Retinal pigment epithelial cell (primary cell): Measurements from ENCODE around the gene ADCY10.

Experiments used
- DNase-seq: peaks from one replicate; pipeline ENCODE4 v3.0.0-alpha.2; 2010; ENCODE audit warnings: low read depth
- H3K4me3 ChIP-seq: 2 replicates; pipeline ENCODE4 v1.5.1; 2011; ENCODE audit warnings: mild to moderate bottlenecking, low read length, control low read depth, moderate library complexity
- CTCF ChIP-seq: conservative IDR thresholded peaks from 2 replicates; pipeline ENCODE4 v1.5.1; 2011; ENCODE audit warnings: low read depth, low read length, control low read depth, inconsistent platforms

Gene ADCY10

GRCh38 chr1:167905671-167906070 is 8.3 kb downstream of the ADCY10 start:
- no peak for TF ChIP-seq CTCF
- DNase-seq: no peak
- no peak overlapping the region for H3K4me3 ChIP-seq

GRCh38 chr1:167905182-167905581 is 8.8 kb downstream of the ADCY10 start:
- DNase-seq: no peak
- no peak overlapping the region for H3K4me3 ChIP-seq
- TF ChIP-seq CTCF: no peak

- DNase-seq: no peak
- no peak overlapping the region for H3K4me3 ChIP-seq
- TF ChIP-seq CTCF: no peak
Measured at GRCh38 chr1:167904652-167905130, 9.2 kb downstream of the ADCY10 start.

- TF ChIP-seq CTCF: no peak
- no peak overlapping the region for H3K4me3 ChIP-seq
- DNase-seq: no peak
Measured at GRCh38 chr1:167900907-167901306, 13.0 kb downstream of the ADCY10 start.

- no peak for DNase-seq
- no peak for TF ChIP-seq CTCF
- no peak overlapping the region for H3K4me3 ChIP-seq
Measured at GRCh38 chr1:167899253-167899681, 14.7 kb downstream of the ADCY10 start.

- no peak for TF ChIP-seq CTCF
- H3K4me3 ChIP-seq: no peak overlapping the region
- DNase-seq: no peak
Measured at GRCh38 chr1:167898578-167899222, 15.2 kb downstream of the ADCY10 start.

GRCh38 chr1:167893798-167894197 is 20.1 kb downstream of the ADCY10 start:
- no peak for TF ChIP-seq CTCF
- DNase-seq: no peak

More at GRCh38 chr1:167893798-167894197, 20.1 kb downstream of the ADCY10 start:
- no peak overlapping the region for H3K4me3 ChIP-seq
